Central memory CD8-positive, alpha-beta T cell (primary cell): ENCODE data around the gene AARS1.
"Not testable (repeated sequence)": the region's sequence is repeated elsewhere in the genome, so short reads cannot be mapped to it uniquely, and the experiment has no call there.

Experiments used
- ATAC-seq: fragments of 150-1000 bp; cut with Tn5 transposase; replicated peaks from 2 replicates; pipeline ENCODE4 v1.10.0; 2022; ENCODE audit warnings: mild to moderate bottlenecking, moderate FRiP score, moderate number of reproducible peaks; ENCODE audit not compliant: poor library complexity, severe bottlenecking; ENCODE audit errors: extremely low read depth
- DNase-seq, 2 donors: peaks; one replicate each; pipeline ENCODE4 v3.0.0; 2021; ENCODE audit warnings: low spot score in 2 of 2
- H3K27ac Mint-ChIP-seq: one replicate; pipeline ENCODE4 v1.8.0; 2022; ENCODE audit warnings: low read depth, mild to moderate bottlenecking, moderate library complexity, mixed read lengths
- H3K27me3 Mint-ChIP-seq: one replicate; pipeline ENCODE4 v1.8.0; 2022; ENCODE audit warnings: mixed read lengths
- H3K36me3 Mint-ChIP-seq: one replicate; pipeline ENCODE4 v1.8.0; 2022; ENCODE audit warnings: mild to moderate bottlenecking, moderate library complexity, mixed read lengths; ENCODE audit not compliant: insufficient read depth
- H3K4me1 Mint-ChIP-seq: one replicate; pipeline ENCODE4 v1.8.0; 2022; ENCODE audit warnings: mixed read lengths
- H3K4me3 Mint-ChIP-seq: one replicate; pipeline ENCODE4 v1.8.0; 2022; ENCODE audit warnings: mild to moderate bottlenecking, moderate library complexity, mixed read lengths
- H3K9me3 Mint-ChIP-seq: one replicate; pipeline ENCODE4 v1.8.0; 2022; ENCODE audit warnings: mixed read lengths

Gene AARS1

GRCh38 chr16:70259903-70260302 lies 29.4 kb downstream of the AARS1 start:
- H3K9me3 Mint-ChIP-seq, ATAC-seq, H3K4me3 Mint-ChIP-seq, DNase-seq, H3K27ac Mint-ChIP-seq, H3K27me3 Mint-ChIP-seq, H3K4me1 Mint-ChIP-seq: not testable (repeated sequence)
- peaks cover 48% of the 10 kb centered on the region for H3K36me3 Mint-ChIP-seq

- Mint-ChIP-seq H3K4me1 (no peaks in the 10 kb centered on the region), H3K36me3 (peaks cover 38% of the 10 kb centered on the region), H3K4me3 (no peak overlapping the region), H3K27me3 (no peaks in the 10 kb centered on the region), H3K27ac (no peak overlapping the region), H3K9me3 (no peaks in the 10 kb centered on the region)
- no peak for ATAC-seq
- no peak for DNase-seq
Observed at GRCh38 chr16:70258946-70259345, 30.4 kb downstream of the AARS1 start.

GRCh38 chr16:70258065-70258464 lies 31.2 kb downstream of the AARS1 start:
- Mint-ChIP-seq H3K27ac (no peak overlapping the region), H3K9me3 (no peaks in the 10 kb centered on the region), H3K36me3 (peaks cover 31% of the 10 kb centered on the region)

DNA sequence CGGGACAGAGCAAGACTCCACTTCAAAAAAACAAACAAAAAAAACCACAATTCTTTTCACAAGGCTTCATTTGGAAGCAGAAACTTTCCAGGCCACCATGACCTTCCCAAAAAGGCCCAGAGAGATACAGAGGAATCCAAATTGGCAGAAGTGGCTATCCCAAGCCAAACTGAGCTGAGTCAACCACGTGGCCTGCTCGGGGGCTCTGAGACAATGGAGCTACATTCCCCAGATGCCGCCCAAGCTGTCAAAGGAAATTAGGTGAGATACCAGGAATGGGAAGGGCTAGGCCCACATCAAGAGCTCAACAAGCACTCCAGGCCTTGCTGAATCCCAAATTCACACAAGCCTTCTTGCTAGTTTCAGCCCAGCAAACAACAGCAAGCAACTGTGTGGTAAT lies 31.9 kb downstream of the AARS1 start:
- DNase-seq (no peak), ATAC-seq (no peak)
- Mint-ChIP-seq H3K36me3 (peaks cover 26% of the 10 kb centered on the region), H3K4me3 (no peak overlapping the region), H3K4me1 (no peaks in the 10 kb centered on the region), H3K27me3 (no peaks in the 10 kb centered on the region), H3K9me3 (no peaks in the 10 kb centered on the region), H3K27ac (peak overlapping the region; percentile 25)

More at GRCh38 chr16:70258065-70258464, 31.2 kb downstream of the AARS1 start:
- ATAC-seq = no peak
- DNase-seq = no peak
- no peaks in the 10 kb centered on the region for H3K27me3 Mint-ChIP-seq
- H3K4me1 Mint-ChIP-seq = no peaks in the 10 kb centered on the region
- H3K4me3 Mint-ChIP-seq = no peak overlapping the region

DNA sequence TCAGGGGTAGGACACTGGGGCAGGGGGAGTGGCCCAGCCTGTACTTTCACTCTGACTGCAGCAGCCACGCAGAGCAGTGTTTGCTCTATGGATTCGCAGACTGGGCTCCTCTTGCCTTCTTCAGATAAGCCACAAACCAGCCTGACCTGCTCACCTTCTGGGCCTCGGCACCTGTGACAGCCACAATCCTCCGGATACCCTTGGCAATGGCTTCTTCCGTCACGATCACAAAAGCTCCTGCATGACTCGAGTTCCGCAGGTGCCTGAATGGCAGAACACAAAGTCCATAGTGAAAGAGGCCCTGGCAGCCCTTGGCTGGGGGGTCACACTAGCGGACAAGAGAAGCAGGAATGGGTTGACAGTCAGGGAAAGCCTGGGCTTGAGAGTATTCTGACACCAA lies 33.7 kb downstream of the AARS1 start:
- Mint-ChIP-seq H3K4me3 (no peak overlapping the region), H3K27me3 (no peaks in the 10 kb centered on the region), H3K4me1 (no peaks in the 10 kb centered on the region), H3K36me3 (peaks cover 25% of the 10 kb centered on the region), H3K27ac (no peak overlapping the region), H3K9me3 (no peaks in the 10 kb centered on the region)
- no peak for DNase-seq
- ATAC-seq = no peak

GRCh38 chr16:70254965-70255286 lies 34.4 kb downstream of the AARS1 start:
- H3K27ac Mint-ChIP-seq = no peak overlapping the region
- no peak for DNase-seq
- no peaks in the 10 kb centered on the region for H3K9me3 Mint-ChIP-seq
- ATAC-seq = no peak
- H3K4me1 Mint-ChIP-seq = no peaks in the 10 kb centered on the region
- peaks cover 25% of the 10 kb centered on the region for H3K36me3 Mint-ChIP-seq
- H3K4me3 Mint-ChIP-seq = no peak overlapping the region
- H3K27me3 Mint-ChIP-seq = no peaks in the 10 kb centered on the region

DNA sequence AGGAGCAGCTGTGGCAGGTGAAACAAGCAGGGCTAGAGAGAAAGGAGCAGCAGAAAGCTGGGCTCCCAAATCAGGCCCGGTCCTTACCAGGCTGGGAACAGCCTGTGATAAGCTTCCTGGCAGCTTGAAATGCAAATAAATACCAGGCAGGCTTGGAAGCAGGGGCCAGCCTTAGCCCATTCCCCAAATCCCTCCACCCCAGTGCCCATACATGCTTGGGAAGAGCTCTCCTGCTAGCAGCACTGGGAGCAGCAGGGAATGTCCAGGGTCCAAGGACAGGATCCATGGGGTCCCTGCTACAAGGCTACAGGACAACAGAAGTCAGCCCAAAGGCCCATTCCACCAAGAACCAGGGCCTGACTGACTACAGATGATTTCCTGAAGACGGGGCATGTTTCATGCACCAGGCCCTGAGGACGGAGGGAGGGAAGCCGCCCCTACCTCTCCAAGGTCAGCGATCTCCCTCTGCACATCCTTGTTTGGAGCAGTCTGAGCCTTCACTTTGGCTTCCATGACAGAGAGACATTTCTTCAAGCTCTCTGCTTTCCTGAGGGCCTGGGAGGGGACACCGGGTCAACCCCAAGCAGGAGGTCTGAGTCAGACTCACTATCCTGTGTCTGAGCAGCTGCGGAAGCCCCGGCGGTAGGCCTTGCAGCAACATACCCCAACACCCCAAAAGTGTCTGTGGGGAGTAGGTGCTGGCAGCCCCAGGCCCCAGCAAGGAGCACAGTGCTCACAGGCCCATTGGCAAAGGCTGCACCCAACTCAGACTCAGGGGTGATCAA lies 34.9 kb downstream of the AARS1 start:
- no peak overlapping the region for H3K27ac Mint-ChIP-seq
- H3K27me3 Mint-ChIP-seq = no peaks in the 10 kb centered on the region
- H3K9me3 Mint-ChIP-seq = no peaks in the 10 kb centered on the region
- no peaks in the 10 kb centered on the region for H3K4me1 Mint-ChIP-seq
- H3K4me3 Mint-ChIP-seq = no peak overlapping the region
- peaks cover 25% of the 10 kb centered on the region for H3K36me3 Mint-ChIP-seq
- ATAC-seq = no peak
- DNase-seq = no peak

DNA sequence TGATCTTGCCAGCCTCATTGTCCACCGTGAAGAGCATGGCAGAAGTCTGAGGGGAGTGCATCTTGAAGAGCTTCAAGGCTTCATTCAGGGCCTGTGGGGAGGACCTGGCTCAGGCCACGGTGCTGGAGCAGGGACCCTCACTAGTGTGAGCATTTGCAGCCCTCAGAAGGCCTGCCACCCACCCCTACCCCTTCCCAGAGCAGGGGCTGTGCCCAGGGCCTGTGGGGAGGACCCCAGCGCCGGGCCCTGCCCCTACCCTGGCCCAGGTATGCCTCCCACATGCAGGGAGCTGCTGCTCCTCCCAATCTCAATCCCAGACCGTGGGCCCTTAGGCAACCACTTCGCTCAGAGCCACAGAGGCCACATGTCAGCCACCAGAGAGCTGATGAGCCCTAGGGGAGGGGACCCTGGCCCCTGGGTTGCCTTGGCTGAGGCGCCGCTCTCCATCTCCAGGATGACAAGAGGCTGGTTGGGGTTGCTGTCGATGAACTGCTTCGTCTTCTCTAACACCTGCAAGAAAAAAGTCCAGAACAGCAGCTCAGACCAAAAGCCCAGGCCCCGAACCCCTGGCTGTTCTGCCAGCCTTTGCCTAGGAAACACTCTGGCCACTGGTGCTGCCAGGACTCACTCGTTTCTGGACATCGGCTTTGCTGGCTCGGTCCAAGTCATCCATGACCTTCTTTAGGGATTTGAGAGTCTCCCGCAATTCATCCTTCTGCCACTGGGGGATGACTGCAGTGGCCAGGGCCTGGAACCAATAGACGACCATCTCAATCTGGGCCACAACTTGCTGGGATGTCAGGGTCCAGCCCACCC lies 35.8 kb downstream of the AARS1 start:
- Mint-ChIP-seq H3K4me1 (no peaks in the 10 kb centered on the region), H3K27ac (no peak overlapping the region), H3K4me3 (no peak overlapping the region), H3K9me3 (no peaks in the 10 kb centered on the region), H3K36me3 (peaks cover 25% of the 10 kb centered on the region), H3K27me3 (no peaks in the 10 kb centered on the region)
- no peak for DNase-seq
- no peak for ATAC-seq

DNA sequence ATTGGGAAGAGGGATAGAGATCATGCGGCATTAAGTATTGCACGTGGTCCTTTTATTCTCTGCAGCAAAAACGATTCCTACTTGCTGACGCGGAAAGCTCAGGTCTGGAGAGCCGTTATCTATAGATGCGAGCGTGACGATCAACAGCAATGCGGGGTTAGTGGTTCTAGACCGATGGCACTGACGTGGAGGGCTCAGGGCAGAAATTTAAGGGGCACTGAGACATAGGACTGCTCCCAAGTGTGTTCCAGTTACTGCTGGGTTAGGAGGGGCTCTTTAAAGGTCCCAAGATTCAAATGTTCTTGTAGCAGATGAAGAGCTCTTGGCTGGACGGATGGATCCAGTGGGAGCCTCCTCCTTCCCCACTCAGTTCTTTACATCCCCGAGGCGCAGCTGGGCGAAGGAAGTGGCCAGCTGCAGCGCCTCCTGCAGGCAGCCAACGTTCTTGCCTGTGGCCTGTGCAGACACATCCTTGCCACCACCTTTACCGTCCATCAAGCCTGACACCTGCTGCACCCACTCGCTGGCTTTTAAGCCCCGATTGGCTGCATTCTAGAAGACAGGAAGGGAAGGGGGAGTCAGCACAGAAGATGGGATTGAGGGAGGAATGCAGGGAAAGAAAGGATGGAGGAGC lies 36.8 kb downstream of the AARS1 start:
- no peak overlapping the region for H3K27ac Mint-ChIP-seq
- no peaks in the 10 kb centered on the region for H3K9me3 Mint-ChIP-seq

GRCh38 chr16:70251629-70252354 lies 37.5 kb downstream of the AARS1 start, which contains the start of gene EXOSC6:
Gene EXOSC6 (minus strand): TSS chr16:70251940. CDS start chr16:70251900, 40 bp downstream.
- Mint-ChIP-seq H3K4me1 (no peaks in the 10 kb centered on the region), H3K9me3 (no peaks in the 10 kb centered on the region), H3K27me3 (no peaks in the 10 kb centered on the region), H3K27ac (peak within 1 kb of the TSS; percentile 89), H3K36me3 (peaks cover 24% of the 10 kb centered on the region), H3K4me3 (peak within 1 kb of the TSS; percentile 88)
- DNase-seq (peak; percentile 85 to 88), ATAC-seq (peak; percentile 93)

More for the DNA sequence above, 36.8 kb downstream of the AARS1 start:
- H3K4me3 Mint-ChIP-seq = peak overlapping the region; percentile 88
- H3K27me3 Mint-ChIP-seq = no peaks in the 10 kb centered on the region
- peaks cover 24% of the 10 kb centered on the region for H3K36me3 Mint-ChIP-seq
- H3K4me1 Mint-ChIP-seq = no peaks in the 10 kb centered on the region
- ATAC-seq = no peak
- DNase-seq = no peak

DNA sequence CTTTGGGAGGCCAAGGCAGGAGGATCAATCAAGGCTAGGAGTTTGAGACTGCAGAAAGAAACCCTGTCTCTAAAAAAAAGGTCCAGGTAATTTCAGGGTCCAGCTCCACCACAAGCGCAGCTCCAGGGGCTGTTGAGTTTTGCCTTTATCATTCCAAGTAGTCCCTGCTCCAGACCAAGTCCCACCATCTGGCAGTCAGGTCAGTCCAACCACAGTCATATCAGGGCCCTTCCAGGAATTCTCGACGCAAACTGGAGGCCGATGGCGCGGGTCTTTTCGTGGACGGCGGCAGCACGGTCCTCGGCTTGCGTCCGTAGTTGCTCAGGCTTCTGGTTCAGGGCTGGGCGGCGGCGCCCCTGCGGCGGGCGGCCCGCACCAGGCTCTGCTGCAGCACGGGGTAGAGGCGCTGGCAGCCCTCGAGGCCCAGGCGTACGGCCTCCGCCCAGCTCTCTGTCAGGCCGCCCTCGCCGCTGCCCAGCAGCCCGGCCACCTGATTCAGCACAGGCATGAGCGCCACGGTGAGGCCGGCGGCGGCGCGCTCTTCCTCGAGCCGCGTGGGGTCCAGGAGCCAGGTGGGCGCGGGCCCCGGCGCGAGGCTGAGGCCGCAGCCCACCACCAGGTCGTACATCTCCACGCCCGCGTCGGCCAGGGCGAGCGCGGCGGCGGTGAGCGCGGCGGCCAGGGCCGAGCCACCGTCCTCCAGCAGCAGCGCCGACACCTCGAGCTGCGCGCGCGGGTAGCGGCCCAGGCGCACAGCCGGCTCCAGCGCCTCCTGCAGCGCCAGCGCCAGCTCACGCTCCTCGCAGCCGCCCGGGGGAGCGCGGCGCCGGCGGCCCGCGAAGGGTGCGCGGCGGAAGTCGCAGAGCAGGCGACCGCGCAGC lies 38.3 kb downstream of the AARS1 start:
- Mint-ChIP-seq H3K27ac (peak overlapping the region; percentile 89), H3K27me3 (no peaks in the 10 kb centered on the region), H3K4me1 (peaks cover under 1% of the 10 kb centered on the region), H3K36me3 (peaks cover 23% of the 10 kb centered on the region), H3K4me3 (peak overlapping the region; percentile 88), H3K9me3 (no peaks in the 10 kb centered on the region)
- ATAC-seq (peak; percentile 61), DNase-seq (no peak)
